Anterior cingulate cortex (tissue), 58 donors: Measurements from ENCODE around the gene ATAD5.
"Not testable (repeated sequence)": the region's sequence is repeated elsewhere in the genome, so short reads cannot be mapped to it uniquely, and the experiment has no call there.

ENCODE experiments used
- DNase-seq, 58 donors: peaks; one replicate each; lab custom pipeline; 2025; lab: John Stamatoyannopoulos, UW

ATAD5 gene, protein sequence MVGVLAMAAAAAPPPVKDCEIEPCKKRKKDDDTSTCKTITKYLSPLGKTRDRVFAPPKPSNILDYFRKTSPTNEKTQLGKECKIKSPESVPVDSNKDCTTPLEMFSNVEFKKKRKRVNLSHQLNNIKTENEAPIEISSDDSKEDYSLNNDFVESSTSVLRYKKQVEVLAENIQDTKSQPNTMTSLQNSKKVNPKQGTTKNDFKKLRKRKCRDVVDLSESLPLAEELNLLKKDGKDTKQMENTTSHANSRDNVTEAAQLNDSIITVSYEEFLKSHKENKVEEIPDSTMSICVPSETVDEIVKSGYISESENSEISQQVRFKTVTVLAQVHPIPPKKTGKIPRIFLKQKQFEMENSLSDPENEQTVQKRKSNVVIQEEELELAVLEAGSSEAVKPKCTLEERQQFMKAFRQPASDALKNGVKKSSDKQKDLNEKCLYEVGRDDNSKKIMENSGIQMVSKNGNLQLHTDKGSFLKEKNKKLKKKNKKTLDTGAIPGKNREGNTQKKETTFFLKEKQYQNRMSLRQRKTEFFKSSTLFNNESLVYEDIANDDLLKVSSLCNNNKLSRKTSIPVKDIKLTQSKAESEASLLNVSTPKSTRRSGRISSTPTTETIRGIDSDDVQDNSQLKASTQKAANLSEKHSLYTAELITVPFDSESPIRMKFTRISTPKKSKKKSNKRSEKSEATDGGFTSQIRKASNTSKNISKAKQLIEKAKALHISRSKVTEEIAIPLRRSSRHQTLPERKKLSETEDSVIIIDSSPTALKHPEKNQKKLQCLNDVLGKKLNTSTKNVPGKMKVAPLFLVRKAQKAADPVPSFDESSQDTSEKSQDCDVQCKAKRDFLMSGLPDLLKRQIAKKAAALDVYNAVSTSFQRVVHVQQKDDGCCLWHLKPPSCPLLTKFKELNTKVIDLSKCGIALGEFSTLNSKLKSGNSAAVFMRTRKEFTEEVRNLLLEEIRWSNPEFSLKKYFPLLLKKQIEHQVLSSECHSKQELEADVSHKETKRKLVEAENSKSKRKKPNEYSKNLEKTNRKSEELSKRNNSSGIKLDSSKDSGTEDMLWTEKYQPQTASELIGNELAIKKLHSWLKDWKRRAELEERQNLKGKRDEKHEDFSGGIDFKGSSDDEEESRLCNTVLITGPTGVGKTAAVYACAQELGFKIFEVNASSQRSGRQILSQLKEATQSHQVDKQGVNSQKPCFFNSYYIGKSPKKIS (N-terminal part only)

GRCh38 chr17:30831663-30832437, at the start of gene ATAD5:
Gene ATAD5 (plus strand): TSS chr17:30831966. CDS start chr17:30832348, 382 bp downstream.
- peak; percentile 38 to 92 (median 82) for DNase-seq

- no peak for DNase-seq
These were observed 49.6 kb upstream of the ATAD5 start for GRCh38 chr17:30782206-30782605.

GRCh38 chr17:30788918-30789317, 42.8 kb upstream of the ATAD5 start:
- no peak for DNase-seq

GRCh38 chr17:30790279-30790678, 41.5 kb upstream of the ATAD5 start:
- no peak for DNase-seq

- no peak for DNase-seq
These were observed 38.3 kb upstream of the ATAD5 start for GRCh38 chr17:30793282-30793977.

DNA sequence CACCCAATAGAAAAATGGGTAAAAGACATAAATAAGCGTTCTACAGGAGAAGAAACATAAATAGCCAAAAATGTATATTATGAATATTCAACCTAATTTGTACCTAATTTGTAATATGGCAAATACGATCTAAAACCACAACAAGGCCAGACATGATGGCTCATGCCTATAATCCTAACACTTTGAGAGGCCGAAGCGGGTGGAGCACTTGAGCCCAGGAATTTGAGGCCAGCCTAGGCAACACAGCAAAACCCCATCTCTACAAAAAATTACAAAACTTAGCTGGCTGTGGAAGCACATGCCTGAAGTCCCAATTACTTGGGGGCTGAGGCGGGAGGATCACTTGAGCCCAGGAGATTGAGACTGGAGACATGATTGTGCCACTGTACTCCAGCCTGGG, 37.4 kb upstream of the ATAD5 start:
- DNase-seq, result no peak

DNA sequence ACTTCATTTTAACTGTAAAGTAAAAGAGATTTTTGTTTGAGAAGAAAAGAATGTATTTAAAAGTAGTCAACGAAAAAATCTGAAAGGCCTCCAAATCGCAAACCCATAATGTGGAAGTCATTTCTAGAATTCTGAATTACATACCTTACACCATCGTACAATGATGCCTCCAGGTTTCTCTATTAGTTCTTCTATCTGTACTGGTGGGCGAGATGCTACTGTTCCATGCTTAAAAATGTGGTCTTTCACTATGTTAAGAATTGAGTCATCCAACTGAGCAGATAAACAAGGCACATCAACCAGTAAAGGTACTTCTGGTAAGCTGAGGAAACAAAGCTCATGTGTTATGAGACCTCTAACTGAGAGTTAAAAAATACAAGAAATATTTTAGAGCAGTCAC, 35.8 kb upstream of the ATAD5 start:
- DNase-seq, result no peak

- DNase-seq, result no peak
These were observed 30.1 kb upstream of the ATAD5 start for GRCh38 chr17:30801671-30802070.

- no peak for DNase-seq
These were observed 25.8 kb upstream of the ATAD5 start for GRCh38 chr17:30805944-30806456.

DNA sequence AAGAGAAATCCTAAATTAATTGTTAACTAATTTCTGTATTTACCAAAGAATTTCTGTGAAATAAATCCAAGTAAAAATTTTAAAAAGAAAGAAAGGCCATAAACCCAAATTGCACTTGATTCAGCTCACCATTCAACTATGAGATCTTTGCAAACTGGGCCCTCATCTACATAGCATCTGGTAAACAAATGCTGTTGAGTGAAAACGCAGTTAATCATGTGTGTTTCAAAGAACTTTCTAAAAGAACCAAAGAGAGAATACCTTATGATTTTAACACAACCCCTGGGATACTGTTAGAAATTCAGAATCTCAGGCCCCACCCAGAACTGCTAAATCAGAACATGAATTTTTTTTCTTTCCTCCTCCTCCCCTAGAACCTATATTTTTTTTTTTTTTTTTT, 23.9 kb upstream of the ATAD5 start:
- DNase-seq, result no peak

DNA sequence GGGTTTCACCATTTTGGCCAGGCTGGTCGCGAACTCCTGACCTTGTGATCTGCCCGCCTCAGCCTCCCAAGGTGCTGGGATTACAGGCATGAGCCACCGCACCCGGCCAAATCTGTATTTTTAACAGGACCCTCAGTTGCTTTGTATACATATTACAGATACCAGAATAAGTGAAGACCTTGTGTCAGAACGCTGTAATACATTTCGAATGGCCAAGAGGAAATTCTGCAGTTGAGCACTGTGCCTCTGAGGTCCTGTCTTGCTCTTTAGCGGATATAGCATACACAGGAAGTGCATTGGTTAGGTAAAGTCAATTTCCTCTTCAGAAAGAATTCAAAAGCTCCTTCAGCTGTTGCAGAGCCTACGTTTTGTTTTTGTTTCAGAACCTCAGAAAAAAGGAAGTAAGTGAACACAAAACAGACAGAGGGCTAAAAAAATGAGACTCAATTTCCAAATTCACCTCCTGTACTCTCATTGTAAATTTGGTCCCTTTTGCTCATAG, 22.9 kb upstream of the ATAD5 start:
- DNase-seq, result no peak

- DNase-seq, result no peak
These were observed 21.9 kb upstream of the ATAD5 start for GRCh38 chr17:30809867-30810266.

- no peak for DNase-seq
These were observed 19.3 kb upstream of the ATAD5 start for GRCh38 chr17:30812218-30813177.

GRCh38 chr17:30814236-30814635, 17.5 kb upstream of the ATAD5 start:
- DNase-seq, result not testable (repeated sequence)

- not testable (repeated sequence) for DNase-seq
These were observed 16.9 kb upstream of the ATAD5 start for GRCh38 chr17:30814860-30815259.

DNA sequence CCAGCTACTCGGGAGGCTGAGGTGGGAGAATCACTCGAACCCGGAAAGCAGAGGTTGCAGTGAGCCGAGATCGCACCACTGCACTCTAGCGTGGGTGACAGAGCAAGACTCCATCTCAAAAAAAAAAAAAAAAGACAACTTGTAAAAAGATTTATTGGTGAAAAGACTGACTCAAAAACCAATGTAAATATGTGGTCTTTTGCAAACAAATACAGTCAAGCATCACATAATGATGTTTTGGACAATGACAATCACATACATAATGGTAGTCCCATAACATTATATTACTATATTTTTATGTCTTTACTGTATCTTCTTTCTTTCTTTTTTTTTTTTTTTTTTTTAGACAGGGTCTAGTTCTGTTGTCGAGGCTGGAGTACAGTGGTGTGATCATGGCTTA, 15.6 kb upstream of the ATAD5 start:
- DNase-seq, result no peak

GRCh38 chr17:30819971-30820705, 11.6 kb upstream of the ATAD5 start:
- no peak for DNase-seq
